GM12878 (cell line): ENCODE results near the gene RFFL. TPM values are rescaled to one million over a fixed set of nuclear protein-coding genes. Genes with fewer than 3 reads are reported as not detected.

Source experiments
- BHLHE40 ChIP-seq, 2 experiments: fragments of 450-650 bp in 1 of 2; IDR thresholded peaks; 2 replicates each; pipeline ENCODE4 v1.6.1; 2011 to 2017; ENCODE audit warnings: low read depth in 2 of 2, borderline replicate concordance in 1 of 2, improper control_type of control experiment in 1 of 2, low read length in 1 of 2, mild to moderate bottlenecking in 1 of 2
- IKZF1 ChIP-seq: fragments of 450-650 bp; conservative IDR thresholded peaks from 2 replicates; pipeline ENCODE4 v1.6.1; 2017; ENCODE audit warnings: antibody characterized with exemption, mild to moderate bottlenecking
- POLR2AphosphoS5 ChIP-seq: IDR thresholded peaks from 2 replicates; pipeline ENCODE4 v1.6.1; 2011; ENCODE audit warnings: mild to moderate bottlenecking, low read length, inconsistent platforms
- RUNX3 ChIP-seq: IDR thresholded peaks from 2 replicates; pipeline ENCODE4 v1.6.1; 2012; ENCODE audit warnings: low read length, inconsistent platforms
- SMAD1 ChIP-seq: fragments of 450-650 bp; IDR thresholded peaks from 2 replicates; pipeline ENCODE4 v1.6.1; 2018; ENCODE audit warnings: mild to moderate bottlenecking, low read depth; ENCODE audit not compliant: partially characterized antibody
- WRNIP1 ChIP-seq: IDR thresholded peaks from 2 replicates; pipeline ENCODE4 v1.6.1; 2011; ENCODE audit warnings: low read depth, low read length, improper control_type of control experiment, borderline replicate concordance
- YY1 ChIP-seq: IDR thresholded peaks from 2 replicates; pipeline ENCODE4 v1.6.1; 2011; ENCODE audit warnings: low read depth, mild to moderate bottlenecking, low read length
- ZBTB40 ChIP-seq: fragments of 450-650 bp; IDR thresholded peaks from 2 replicates; pipeline ENCODE4 v1.6.1; 2016; ENCODE audit warnings: mild to moderate bottlenecking, moderate library complexity, borderline replicate concordance
- polyA plus RNA-seq, 11 experiments: library from polyadenylated mRNA; depleted of rRNA in 4 of 11; unstranded in 6 of 11; stranded (reverse) in 5 of 11; fragments of >200 nt; fragmentation: Nextera tagmentation in 4 of 11; fragmentation: Illumina TruSeq in 1 of 11; extraction: Ambion mirVana in 4 of 11; extraction: Trizol in 1 of 11; gene quantifications; 1 replicate in 1 of 11; 2 replicates in 10 of 11; pipeline versions ENCODE4 v1.2.1 to v1.2.3, GENCODE V29; 2011 to 2016; ENCODE audit warnings: inconsistent platforms in 2 of 11, missing spikeins in 2 of 11, low read depth in 1 of 11
- total RNA-seq, 4 experiments: library from RNA; depleted of rRNA in 3 of 4; stranded (reverse); fragments of >200 nt in 3 of 4; fragmentation: Illumina TruSeq in 1 of 4; extraction: Trizol in 1 of 4; gene quantifications; 2 replicates each; pipeline versions ENCODE4 v1.2.1 to v1.2.3, GENCODE V29; 2013 to 2021
- TF ChIP-seq, protein P1 (sequence below): fragments of 450-650 bp; IDR thresholded peaks from 2 replicates; pipeline ENCODE4 v1.6.1; 2017; ENCODE audit warnings: mild to moderate bottlenecking, moderate library complexity

RFFL gene
- total and polyA plus RNA-seq, 10 of the 15 experiments (the other 5 are each of a cell fraction or from before 2014, with no cell fraction given), result 4.7 to 56.1 (median 26.9) TPM

- peak; percentile 61; the same call in 1 of the 2 replicates for TF ChIP-seq ZBTB40
- no peak for TF ChIP-seq WRNIP1
- TF ChIP-seq BHLHE40 (IDR thresholded peaks at IDR 0.05; ENCODE audit: borderline replicate concordance in 1 of 2, low read depth in 2 of 2, low read length in 1 of 2), result peak; percentile 63 to 78
- peak; percentile 25; the same call in 1 of the 2 replicates for TF ChIP-seq RUNX3
- no peak for TF ChIP-seq IKZF1
- TF ChIP-seq SMAD1, result peak; percentile 11
- TF ChIP-seq, protein P1, sequence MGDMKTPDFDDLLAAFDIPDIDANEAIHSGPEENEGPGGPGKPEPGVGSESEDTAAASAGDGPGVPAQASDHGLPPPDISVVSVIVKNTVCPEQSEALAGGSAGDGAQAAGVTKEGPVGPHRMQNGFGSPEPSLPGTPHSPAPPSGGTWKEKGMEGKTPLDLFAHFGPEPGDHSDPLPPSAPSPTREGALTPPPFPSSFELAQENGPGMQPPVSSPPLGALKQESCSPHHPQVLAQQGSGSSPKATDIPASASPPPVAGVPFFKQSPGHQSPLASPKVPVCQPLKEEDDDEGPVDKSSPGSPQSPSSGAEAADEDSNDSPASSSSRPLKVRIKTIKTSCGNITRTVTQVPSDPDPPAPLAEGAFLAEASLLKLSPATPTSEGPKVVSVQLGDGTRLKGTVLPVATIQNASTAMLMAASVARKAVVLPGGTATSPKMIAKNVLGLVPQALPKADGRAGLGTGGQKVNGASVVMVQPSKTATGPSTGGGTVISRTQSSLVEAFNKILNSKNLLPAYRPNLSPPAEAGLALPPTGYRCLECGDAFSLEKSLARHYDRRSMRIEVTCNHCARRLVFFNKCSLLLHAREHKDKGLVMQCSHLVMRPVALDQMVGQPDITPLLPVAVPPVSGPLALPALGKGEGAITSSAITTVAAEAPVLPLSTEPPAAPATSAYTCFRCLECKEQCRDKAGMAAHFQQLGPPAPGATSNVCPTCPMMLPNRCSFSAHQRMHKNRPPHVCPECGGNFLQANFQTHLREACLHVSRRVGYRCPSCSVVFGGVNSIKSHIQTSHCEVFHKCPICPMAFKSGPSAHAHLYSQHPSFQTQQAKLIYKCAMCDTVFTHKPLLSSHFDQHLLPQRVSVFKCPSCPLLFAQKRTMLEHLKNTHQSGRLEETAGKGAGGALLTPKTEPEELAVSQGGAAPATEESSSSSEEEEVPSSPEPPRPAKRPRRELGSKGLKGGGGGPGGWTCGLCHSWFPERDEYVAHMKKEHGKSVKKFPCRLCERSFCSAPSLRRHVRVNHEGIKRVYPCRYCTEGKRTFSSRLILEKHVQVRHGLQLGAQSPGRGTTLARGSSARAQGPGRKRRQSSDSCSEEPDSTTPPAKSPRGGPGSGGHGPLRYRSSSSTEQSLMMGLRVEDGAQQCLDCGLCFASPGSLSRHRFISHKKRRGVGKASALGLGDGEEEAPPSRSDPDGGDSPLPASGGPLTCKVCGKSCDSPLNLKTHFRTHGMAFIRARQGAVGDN, result peak; percentile 97
- peak; percentile 20; the same call in 1 of the 2 replicates for TF ChIP-seq POLR2AphosphoS5
- peak; percentile 42; the same call in 1 of the 2 replicates for TF ChIP-seq YY1
Observed at GRCh38 chr17:35051183-35051578, 12.3 kb downstream of the RFFL start (continued).
